GM12874 (cell line): Measurements from ENCODE around the gene PLCE1.

ENCODE experiments used
- CTCF ChIP-seq: IDR thresholded peaks from 2 replicates; pipeline ENCODE4 v1.5.1; 2011; ENCODE audit warnings: low read depth, mild to moderate bottlenecking, control low read depth, low read length, moderate library complexity; ENCODE audit not compliant: insufficient read depth

PLCE1 gene

GRCh38 chr10:94003488-94003887, 9.8 kb downstream of the PLCE1 start:
- TF ChIP-seq CTCF: no peak

GRCh38 chr10:94005050-94005449, 11.3 kb downstream of the PLCE1 start:
- no peak for TF ChIP-seq CTCF

- no peak for TF ChIP-seq CTCF
Measured at GRCh38 chr10:94006591-94007550, 13.1 kb downstream of the PLCE1 start.

- no peak for TF ChIP-seq CTCF
Measured at GRCh38 chr10:94008526-94008925, 14.8 kb downstream of the PLCE1 start.

- no peak for TF ChIP-seq CTCF
Measured at GRCh38 chr10:94010116-94010515, 16.4 kb downstream of the PLCE1 start.

GRCh38 chr10:94010886-94011285, 17.2 kb downstream of the PLCE1 start:
- TF ChIP-seq CTCF: no peak

GRCh38 chr10:94011296-94011695, 17.6 kb downstream of the PLCE1 start:
- TF ChIP-seq CTCF: no peak
